Measurements from ENCODE around the gene CNST.
"Not testable (repeated sequence)": the region's sequence is repeated elsewhere in the genome, so short reads cannot be mapped to it uniquely, and the experiment has no call there.

CNST gene

GRCh38 chr1:246677842-246678241 lies 111.6 kb downstream of the CNST start:
- DNase-seq (ENCODE audit: low spot score): no peak

GRCh38 chr1:246678816-246679793 lies 112.8 kb downstream of the CNST start:
- no peak for DNase-seq (ENCODE audit: low spot score)

- DNase-seq (ENCODE audit: low spot score): no peak
These were observed 113.5 kb downstream of the CNST start for GRCh38 chr1:246679794-246680177.

GRCh38 chr1:246680190-246680589 lies 113.9 kb downstream of the CNST start:
- no peak for DNase-seq (ENCODE audit: low spot score)

GRCh38 chr1:246680696-246681130 lies 114.5 kb downstream of the CNST start:
- no peak for DNase-seq (ENCODE audit: low spot score)

GRCh38 chr1:246681900-246682895 lies 115.9 kb downstream of the CNST start:
- no peak for DNase-seq (ENCODE audit: low spot score)

- no peak for DNase-seq (ENCODE audit: low spot score)
These were observed 117.3 kb downstream of the CNST start for GRCh38 chr1:246683521-246683920.

- no peak for DNase-seq (ENCODE audit: low spot score)
These were observed 120.7 kb downstream of the CNST start for GRCh38 chr1:246687002-246687401.

- peak; percentile 87 for DNase-seq (ENCODE audit: low spot score)
These were observed 123.3 kb downstream of the CNST start for GRCh38 chr1:246689409-246690008.

GRCh38 chr1:246690100-246690499 lies 123.8 kb downstream of the CNST start:
- DNase-seq (ENCODE audit: low spot score): no peak

- DNase-seq (ENCODE audit: low spot score): no peak
These were observed 125.6 kb downstream of the CNST start for GRCh38 chr1:246691622-246692495.

- DNase-seq (ENCODE audit: low spot score): not testable (repeated sequence)
These were observed 128.1 kb downstream of the CNST start for GRCh38 chr1:246694213-246694895.

GRCh38 chr1:246695136-246695535 lies 128.9 kb downstream of the CNST start:
- DNase-seq (ENCODE audit: low spot score): peak; percentile 57

- DNase-seq (ENCODE audit: low spot score): no peak
These were observed 129.4 kb downstream of the CNST start for GRCh38 chr1:246695666-246696065.

GRCh38 chr1:246698466-246699094 lies 132.3 kb downstream of the CNST start:
- no peak for DNase-seq (ENCODE audit: low spot score)

- peak; percentile 97 for DNase-seq (ENCODE audit: low spot score)
These were observed 133.0 kb downstream of the CNST start for GRCh38 chr1:246699095-246699735.

GRCh38 chr1:246703581-246703980 lies 137.3 kb downstream of the CNST start:
- DNase-seq (ENCODE audit: low spot score): no peak

GRCh38 chr1:246705368-246705767 lies 139.1 kb downstream of the CNST start:
- no peak for DNase-seq (ENCODE audit: low spot score)

- DNase-seq (ENCODE audit: low spot score): no peak
These were observed 141.9 kb downstream of the CNST start for GRCh38 chr1:246708166-246708565.
